ENCODE data around the gene PITPNC1. TPM values are rescaled to one million over a fixed set of nuclear protein-coding genes. Genes with fewer than 3 reads are reported as not detected.

The PITPNC1 gene
- total RNA-seq, 4 donors from 2014 or later: 2.3 to 8.6 (median 4.3) TPM

DNA sequence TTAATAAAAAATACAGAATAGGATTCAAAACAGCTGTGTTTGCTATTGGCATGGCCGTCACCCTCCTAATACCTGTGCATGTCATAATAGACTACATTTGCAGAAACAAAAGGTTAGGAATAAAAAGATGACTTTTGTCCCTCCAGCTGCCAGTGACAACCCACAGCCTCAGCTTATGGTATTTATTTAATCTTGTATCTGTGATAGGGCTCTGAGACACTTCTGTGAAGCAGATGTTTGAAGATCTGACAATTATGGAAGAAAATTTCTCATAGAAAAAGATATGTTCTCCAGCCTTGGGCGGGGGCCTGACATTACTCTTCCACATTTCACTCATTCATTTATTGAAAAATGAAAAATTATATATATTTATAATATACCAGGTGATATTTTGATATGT is 62.2 kb downstream of the PITPNC1 start:
- intact Hi-C loops (cut with DNase I; ENCODE audit: low total_unique reads): no loop called here

DNA sequence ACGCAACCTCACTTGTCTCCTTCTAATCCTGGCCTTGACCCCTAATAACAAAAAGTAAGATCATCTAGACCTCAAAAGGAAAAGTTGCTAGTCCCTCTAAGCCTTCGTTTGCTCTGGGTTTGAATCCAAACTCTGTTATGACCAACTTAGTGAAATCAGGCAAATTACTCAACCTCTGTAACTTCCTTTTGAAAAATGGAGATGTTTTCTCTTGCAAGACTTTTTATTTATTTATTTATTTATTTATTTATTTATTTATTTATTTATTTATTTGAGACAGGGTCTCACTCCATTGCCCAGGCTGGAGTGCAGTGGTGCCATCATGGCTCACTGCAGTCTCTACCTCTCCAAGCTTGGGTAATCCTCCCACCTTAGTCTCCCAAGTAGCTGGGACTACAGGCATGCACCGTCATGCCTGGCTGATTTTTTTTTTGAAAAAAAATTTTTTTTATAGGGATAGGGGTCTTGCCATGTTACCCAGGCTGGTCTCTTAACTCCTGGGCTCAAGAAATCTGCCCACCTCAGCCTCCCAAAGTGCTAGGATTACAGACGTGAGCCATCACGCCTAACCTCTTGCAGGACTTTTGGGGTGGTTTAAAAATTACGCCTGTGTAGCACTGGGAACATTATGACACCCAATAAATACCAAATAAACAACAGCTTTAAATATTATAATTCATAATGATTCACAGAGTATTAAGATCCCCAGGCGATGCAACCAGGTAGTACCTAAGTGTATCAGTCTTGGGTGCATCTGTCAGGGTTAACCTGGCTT is 63.4 kb downstream of the PITPNC1 start:
- H3K4me3 ChIP-seq: peak overlapping the region in 1 of 4 donors; percentile 26
- no peaks in the 10 kb centered on the region for H3K36me3 ChIP-seq
- peaks cover 0 to 4% (median 2%) of the 10 kb centered on the region in 3 donors for H3K27me3 ChIP-seq
- H3K4me1 ChIP-seq: peaks cover 11 to 12% of the 10 kb centered on the region in 2 donors
- ATAC-seq (no peak), DNase-seq (no peak)
- no peaks in the 10 kb centered on the region for H3K9me3 ChIP-seq
- H3K27ac ChIP-seq: peak overlapping the region; percentile 44 to 66 (median 54)
- intact Hi-C loops (cut with DNase I; ENCODE audit: low total_unique reads): no loop called here
- TF ChIP-seq POLR2A (IDR thresholded peaks at IDR 0.05): no peak
- TF ChIP-seq, protein P1, sequence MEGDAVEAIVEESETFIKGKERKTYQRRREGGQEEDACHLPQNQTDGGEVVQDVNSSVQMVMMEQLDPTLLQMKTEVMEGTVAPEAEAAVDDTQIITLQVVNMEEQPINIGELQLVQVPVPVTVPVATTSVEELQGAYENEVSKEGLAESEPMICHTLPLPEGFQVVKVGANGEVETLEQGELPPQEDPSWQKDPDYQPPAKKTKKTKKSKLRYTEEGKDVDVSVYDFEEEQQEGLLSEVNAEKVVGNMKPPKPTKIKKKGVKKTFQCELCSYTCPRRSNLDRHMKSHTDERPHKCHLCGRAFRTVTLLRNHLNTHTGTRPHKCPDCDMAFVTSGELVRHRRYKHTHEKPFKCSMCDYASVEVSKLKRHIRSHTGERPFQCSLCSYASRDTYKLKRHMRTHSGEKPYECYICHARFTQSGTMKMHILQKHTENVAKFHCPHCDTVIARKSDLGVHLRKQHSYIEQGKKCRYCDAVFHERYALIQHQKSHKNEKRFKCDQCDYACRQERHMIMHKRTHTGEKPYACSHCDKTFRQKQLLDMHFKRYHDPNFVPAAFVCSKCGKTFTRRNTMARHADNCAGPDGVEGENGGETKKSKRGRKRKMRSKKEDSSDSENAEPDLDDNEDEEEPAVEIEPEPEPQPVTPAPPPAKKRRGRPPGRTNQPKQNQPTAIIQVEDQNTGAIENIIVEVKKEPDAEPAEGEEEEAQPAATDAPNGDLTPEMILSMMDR (IDR thresholded peaks at IDR 0.05 in 4 of 5, conservative IDR thresholded peaks at IDR 0.05 in 1 of 5): no peak
- in situ Hi-C loops (cut with MboI; ENCODE audit: low sequenced_read_pairs in 4 of 4): no loop called here

More for the DNA sequence above, 62.2 kb downstream of the PITPNC1 start:
- in situ Hi-C loops (cut with MboI; ENCODE audit: low sequenced_read_pairs in 4 of 4): no loop called here
- ATAC-seq (no peak), DNase-seq (no peak)
- Histone ChIP-seq H3K27me3 (peaks cover 0 to 4% (median 2%) of the 10 kb centered on the region in 3 donors), H3K4me3 (no peak overlapping the region), H3K4me1 (peaks cover 11% of the 10 kb centered on the region in 2 donors), H3K27ac (no peak overlapping the region), H3K9me3 (no peaks in the 10 kb centered on the region), H3K36me3 (no peaks in the 10 kb centered on the region)
- TF ChIP-seq, protein P1 (IDR thresholded peaks at IDR 0.05 in 4 of 5, conservative IDR thresholded peaks at IDR 0.05 in 1 of 5): no peak
- no peak for TF ChIP-seq POLR2A (IDR thresholded peaks at IDR 0.05)

DNA sequence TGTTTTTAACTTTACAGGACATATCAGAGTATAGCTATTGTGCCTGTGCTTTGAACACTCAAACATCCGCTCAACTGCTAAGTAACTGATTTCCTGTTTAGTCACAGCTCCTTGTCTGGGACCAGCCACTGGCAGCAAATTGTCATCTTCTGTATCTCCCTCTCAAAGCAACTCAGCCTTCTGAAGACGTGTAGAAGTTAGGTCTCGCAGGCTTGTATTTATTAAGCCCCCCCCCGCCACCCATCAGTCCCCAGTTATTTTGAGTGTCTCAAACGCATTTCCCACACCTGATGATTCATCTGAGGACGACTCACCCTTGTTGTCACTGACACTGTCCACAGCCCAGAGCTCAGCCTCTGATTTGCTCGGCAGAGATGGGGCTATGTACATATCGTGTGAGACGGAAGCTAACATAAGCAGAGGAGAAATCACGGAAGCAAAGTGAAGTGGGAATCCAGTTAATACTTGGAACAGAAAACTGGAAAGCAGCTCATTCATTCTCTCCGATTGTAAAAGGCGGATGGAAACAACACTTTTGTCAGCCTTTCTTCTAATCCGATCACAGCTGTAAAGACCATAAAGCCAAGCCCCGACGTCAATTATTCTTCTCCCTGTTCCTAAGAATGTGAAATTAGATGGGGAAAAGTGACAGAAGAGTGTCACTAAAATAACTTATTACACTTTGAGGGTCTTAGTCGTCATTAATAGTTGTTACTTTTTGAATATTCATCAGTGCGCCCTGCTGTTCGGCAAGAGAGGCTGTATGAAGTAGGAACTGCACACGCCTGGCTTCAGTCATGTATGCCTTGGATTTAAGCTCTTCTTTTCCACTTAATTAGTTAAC is 64.2 kb downstream of the PITPNC1 start:
- intact Hi-C loops (cut with DNase I; ENCODE audit: low total_unique reads) (no loop called here), in situ Hi-C loops (cut with MboI; ENCODE audit: low sequenced_read_pairs in 4 of 4) (no loop called here)
- peak in 1 of 2 donors; percentile 27 for TF ChIP-seq POLR2A (IDR thresholded peaks at IDR 0.05)
- TF ChIP-seq, protein P1 (IDR thresholded peaks at IDR 0.05 in 4 of 5, conservative IDR thresholded peaks at IDR 0.05 in 1 of 5): no peak
- Histone ChIP-seq H3K27me3 (peaks cover 0 to 4% (median 2%) of the 10 kb centered on the region in 3 donors), H3K9me3 (no peaks in the 10 kb centered on the region), H3K27ac (peak overlapping the region; percentile 44 to 66 (median 54)), H3K4me3 (peak overlapping the region in 3 of 4 donors; percentile 17 to 32 (median 26)), H3K4me1 (peaks cover 11 to 12% of the 10 kb centered on the region in 2 donors), H3K36me3 (no peaks in the 10 kb centered on the region)
- ATAC-seq (peak; percentile 56 to 65), DNase-seq (no peak)

DNA sequence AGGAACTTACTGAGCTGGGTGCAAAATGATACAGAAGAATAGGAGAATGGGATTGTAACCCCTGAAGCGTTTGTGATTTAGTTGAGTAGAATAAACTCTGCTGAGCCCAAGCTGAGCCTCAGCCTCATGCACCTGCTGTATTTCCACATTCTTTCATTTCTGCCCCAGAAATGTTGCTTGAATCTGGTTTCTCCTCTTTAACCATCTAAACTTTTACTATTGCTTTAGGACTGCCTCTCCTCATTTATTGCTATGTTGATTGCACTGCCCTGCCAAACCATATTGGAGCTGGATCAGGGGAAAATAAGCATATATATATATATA is 64.8 kb downstream of the PITPNC1 start:
- Histone ChIP-seq H3K4me1 (peaks cover 11 to 12% of the 10 kb centered on the region in 2 donors), H3K4me3 (peak overlapping the region in 1 of 4 donors; percentile 26), H3K36me3 (no peaks in the 10 kb centered on the region), H3K27me3 (peaks cover 0 to 4% (median 2%) of the 10 kb centered on the region in 3 donors), H3K9me3 (no peaks in the 10 kb centered on the region), H3K27ac (peak overlapping the region in 3 of 4 donors; percentile 44 to 66 (median 61))
- intact Hi-C loops (cut with DNase I; ENCODE audit: low total_unique reads): no loop called here
- TF ChIP-seq POLR2A (IDR thresholded peaks at IDR 0.05): no peak
- TF ChIP-seq, protein P1 (IDR thresholded peaks at IDR 0.05 in 4 of 5, conservative IDR thresholded peaks at IDR 0.05 in 1 of 5): no peak
- in situ Hi-C loops (cut with MboI; ENCODE audit: low sequenced_read_pairs in 4 of 4): no loop called here
- ATAC-seq (no peak), DNase-seq (no peak)

Data from gastrocnemius medialis (tissue), 4 donors.